Stimulated activated CD8-positive, alpha-beta memory T cell treated with anti-CD3 and anti-CD28 coated beads, Interleukin-12 subunit alpha, Interleukin-12 subunit beta, amount 100 ng/mL, for 4 hours (primary cell): ENCODE measurements around the gene MAJIN.
"Not testable (repeated sequence)": the region's sequence is repeated elsewhere in the genome, so short reads cannot be mapped to it uniquely, and the experiment has no call there.

ENCODE experiments used
- DNase-seq: peaks from one replicate; pipeline ENCODE4 v3.0.0-alpha.2; 2020; ENCODE audit warnings: low read depth

MAJIN gene

DNA sequence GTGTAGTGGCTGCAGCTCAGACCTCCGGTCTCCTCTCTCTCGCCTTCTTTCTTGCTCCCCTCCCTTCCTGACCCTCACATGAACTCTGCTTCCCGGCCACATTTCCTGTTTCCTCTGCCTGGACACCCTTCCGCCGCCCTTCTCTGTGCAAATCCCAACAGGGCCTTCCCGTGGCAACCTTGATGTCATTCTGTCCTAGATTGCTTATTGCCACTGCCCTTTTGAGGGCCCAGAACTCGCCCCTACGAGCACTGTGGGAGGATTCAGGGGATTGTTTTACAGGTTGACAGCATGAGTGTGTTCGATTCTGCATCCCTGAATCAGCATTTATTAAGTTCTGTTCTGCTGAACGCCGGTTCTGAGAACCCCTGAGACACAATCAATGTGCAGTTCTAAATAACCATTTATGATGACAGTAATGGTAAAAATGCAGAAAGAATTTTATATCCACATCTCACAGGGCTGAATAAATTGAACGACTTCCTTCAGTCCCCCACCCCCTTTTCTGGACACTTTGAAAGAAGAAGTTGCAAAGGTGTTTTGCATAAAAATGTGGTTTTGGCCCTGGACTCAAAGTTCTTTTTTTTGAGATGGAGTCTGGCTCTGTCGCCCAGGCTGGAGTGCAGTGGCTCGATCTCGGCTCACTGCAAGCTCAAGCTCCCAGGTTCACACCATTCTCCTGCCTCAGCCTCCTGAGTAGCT, 18.5 kb upstream of the MAJIN start:
- DNase-seq, result no peak

DNA sequence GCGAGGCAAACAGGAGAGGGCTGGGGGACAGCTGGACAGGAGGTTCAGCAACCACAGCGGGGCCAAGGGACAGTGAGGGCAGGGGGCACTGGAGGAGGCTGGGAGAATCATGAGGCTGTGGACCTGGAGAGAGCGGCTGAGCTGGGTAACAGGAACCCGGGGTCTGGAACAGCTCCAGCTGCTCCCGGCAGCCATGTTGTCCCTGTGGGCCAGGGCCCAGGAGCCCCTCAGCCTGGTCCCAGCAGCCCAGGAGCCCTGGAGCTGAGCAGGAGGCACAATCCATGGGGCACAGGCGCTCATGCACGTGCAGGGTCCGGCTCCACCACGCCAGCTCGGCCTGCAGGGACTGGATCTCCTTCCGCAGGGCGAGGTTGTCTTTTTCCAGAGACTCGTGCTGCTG, 17.5 kb upstream of the MAJIN start:
- DNase-seq, result no peak

GRCh38 chr11:64987998-64988854, 16.3 kb upstream of the MAJIN start:
- DNase-seq, result no peak

GRCh38 chr11:64983339-64983738, 11.4 kb upstream of the MAJIN start:
- not testable (repeated sequence) for DNase-seq

DNA sequence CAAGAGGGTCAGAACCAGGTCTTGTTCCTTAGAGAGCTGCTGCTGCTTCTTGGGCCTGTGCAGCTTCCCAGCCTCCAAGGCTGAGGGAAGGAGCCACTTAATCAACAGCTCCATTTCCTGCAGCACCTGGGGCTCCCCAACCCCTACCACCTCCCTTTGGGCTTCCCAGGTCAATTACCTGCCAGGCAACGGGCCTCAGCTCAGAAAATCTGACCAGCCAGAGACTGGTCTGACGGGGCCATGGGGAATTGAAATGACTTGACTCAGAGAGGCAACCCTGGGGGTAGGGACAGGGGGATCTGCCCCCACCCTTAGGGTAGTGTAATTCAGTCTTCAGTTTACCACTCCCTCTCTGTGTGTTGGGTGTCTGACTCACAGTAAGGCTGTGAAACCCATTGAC, 4.7 kb upstream of the MAJIN start:
- DNase-seq, result no peak

DNA sequence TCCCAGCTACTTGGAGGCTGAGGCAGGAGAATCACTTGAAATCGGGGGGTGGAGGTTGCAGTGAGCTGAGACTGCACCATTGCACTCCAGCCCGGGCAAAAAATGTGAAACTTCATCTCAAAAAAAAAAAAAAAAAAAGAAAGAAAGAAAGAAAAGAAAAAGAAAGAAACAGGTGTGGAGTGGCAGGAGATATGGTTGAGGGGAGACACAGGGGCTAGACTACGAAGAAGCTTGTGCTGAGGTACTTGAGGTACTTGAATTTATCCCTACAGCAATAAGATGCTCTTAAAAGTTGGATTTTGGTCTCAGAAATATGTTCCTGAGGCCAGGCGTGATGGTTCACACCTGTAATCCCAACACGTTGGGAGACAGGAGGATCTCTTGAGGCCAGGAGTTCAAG, 2.2 kb upstream of the MAJIN start:
- DNase-seq, result no peak

- DNase-seq, result no peak
Observed at GRCh38 chr11:64970731-64971151, 1.2 kb downstream of the MAJIN start.

- no peak for DNase-seq
Observed at GRCh38 chr11:64969209-64969608, 2.7 kb downstream of the MAJIN start.

DNA sequence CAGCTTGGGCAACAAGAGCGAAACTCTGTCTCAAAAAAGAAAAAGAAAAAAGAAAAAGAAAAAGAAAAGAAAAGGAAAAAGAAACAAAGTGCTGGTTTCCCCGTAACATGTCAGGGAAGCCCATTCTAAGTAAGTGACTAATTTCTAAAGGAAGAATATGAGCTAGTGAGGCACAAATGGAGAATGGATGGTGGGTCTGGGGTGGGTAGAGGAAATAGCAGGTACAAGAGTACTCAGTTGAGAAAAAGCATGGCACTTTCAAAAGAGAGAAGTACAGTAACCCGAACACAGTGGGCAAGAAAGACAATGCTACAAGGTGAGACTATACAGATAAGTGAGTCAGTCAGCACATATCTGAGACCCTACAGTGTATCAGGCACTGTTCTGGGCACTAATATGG, 4.5 kb downstream of the MAJIN start:
- DNase-seq, result no peak

- DNase-seq, result no peak
Observed at GRCh38 chr11:64963072-64963631, 8.8 kb downstream of the MAJIN start.

DNA sequence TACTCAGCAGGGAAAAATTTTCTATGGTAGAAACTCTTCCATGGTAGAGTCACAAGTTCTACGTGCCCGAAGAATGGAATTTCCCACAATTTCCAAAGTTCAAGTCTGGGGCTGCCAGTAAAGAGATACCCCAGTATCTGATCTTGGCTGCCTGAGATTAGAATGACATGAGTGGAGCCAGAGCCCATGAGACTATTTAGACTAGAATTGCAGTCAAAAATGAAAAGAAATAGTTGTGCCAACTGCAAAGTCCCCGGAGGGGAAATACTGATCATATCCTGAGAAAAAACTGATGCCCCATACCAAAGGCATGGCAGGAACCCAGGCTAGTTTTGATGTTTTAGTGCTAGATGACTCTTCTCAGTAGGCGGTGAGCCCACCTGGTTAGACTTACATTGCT, 11.2 kb downstream of the MAJIN start:
- DNase-seq, result no peak

- no peak for DNase-seq
Observed at GRCh38 chr11:64959498-64959897, 12.4 kb downstream of the MAJIN start.

- DNase-seq, result no peak
Observed at GRCh38 chr11:64954201-64954600, 17.7 kb downstream of the MAJIN start.

- no peak for DNase-seq
Observed at GRCh38 chr11:64951529-64951928, 20.4 kb downstream of the MAJIN start.

DNA sequence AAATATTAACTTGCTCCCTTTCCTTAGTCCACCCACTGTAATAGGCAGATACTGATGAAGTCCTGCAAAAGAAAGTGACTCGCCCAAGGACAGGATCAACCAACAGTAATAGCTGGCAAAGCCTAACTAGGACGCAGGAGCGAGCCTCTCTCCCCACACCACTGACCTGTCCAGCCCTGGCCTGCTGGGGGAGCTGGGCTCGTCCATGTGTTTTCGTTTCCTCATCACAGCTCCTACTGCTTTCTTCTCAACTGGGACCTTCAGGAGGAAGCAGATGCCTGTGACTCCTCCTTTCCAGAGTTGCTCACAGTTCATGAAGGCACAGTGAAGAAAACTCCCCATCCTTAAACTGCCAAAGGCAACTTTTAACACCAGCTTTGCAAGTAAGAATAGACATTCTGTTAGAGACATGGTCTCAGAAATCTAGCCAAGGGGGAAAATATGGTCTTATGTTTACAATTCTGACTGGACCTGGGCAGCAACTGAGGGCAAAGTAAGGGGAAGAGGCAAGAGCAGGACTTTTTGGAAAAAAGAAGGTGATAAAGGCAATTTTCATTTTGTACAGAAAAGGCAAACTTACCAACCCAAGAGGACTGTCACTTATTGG, 24.6 kb downstream of the MAJIN start:
- no peak for DNase-seq

DNA sequence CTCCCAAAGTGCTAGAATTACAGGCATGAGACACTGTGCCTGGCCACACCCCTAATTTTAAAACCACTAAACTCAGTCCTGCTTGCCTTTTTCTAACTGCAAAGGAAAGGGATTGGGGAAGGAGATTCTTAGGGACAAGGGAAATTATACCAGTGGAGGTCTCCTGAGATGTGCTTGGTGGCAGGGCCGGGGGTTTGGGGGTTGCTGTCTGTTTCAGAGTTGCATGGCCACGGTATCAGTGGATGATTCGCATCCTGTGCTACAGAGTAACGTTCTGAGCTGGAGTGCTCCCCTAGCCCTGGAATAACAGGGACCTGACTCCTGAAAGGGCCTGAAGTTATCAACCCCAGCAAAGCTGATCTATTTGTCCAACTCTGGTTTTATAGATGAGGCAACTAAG, 35.4 kb downstream of the MAJIN start:
- DNase-seq, result no peak

DNA sequence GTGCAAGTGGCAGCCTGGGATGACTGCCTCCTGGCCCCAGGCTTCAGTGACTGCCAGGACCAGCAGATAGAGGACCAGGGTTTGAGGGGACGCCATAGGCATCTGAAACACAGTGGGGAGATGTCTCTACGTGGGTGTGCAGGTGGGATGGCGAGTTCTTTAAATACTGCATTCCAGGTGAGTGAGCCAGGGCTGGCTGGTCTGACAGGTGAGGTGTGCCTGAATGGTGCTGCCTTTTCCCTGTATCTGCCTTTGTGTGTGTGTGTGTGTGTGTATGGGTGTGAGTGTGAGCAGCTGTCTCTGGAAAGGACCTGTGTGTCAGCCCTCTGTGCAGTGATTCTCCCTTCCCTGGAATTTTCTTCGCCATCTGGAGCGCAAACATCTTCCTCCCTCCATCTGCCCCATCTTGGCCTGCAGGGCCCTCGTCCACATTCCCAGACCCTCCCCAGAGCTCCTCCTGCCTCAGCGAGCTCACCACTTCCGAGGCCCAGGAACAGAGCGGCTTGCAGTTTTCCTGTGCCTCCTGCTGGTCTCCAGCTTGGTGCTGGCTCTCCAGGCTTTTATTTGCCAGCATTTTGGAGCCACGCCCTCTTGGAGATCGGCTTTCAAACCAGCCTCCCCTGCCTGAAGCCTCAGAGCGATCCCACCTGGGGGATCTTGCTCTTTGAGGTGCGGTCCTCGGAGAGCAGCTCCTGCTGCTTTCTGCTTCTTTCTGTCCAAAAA, 36.4 kb downstream of the MAJIN start, which contains the start of gene GPHA2:
GPHA2 (minus strand) TSS at position 535 of the 723 bp plus-strand sequence; CDS start at position 102, 433 bp downstream.
- no peak for DNase-seq

GRCh38 chr11:64934682-64935358, 37.1 kb downstream of the MAJIN start:
- no peak for DNase-seq

GRCh38 chr11:64933935-64934681, 37.8 kb downstream of the MAJIN start:
- DNase-seq, result no peak

DNA sequence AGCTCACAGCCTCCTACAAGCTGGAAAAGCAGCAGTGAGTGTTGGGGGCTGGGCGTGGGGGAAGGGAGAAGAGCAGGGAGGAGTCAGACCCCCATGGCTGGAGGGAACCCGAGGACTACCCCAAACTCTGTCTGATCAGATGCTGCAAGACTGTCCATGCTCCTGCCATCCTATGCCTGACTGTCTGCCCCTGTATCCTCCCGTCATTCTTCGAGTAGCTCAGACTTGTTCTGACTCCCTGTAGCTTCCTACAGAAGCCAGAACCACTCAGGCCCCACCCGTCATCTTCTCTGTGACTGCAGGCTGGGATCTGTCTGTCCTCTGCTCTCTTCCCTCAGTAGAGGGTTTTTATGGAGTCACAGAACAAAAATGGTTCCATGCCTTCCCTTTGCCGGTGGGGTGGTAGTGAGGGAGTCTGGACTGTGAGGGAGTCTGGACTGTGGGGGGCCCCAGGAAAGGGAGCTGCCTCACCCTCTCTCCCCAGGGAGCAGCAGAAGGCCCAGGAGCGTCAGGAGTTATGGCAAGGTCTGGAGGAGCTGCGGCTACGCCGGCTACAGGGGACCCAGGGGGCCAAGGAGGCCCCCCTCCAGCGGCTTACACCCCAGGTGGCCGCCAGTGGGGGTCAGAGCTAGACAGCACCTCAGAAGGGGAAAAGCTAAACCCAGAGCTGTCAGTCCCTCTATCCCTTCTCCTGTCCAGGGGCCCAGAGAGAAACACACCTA, 38.5 kb downstream of the MAJIN start:
- no peak for DNase-seq
